B cell (primary cell): Measurements from ENCODE around the gene KRT33B. TPM values are rescaled to one million over a fixed set of nuclear protein-coding genes. Genes with fewer than 3 reads are reported as not detected.

Experiments used
- ATAC-seq: fragments of 200-7000 bp; cut with Tn5 transposase; one replicate; pipeline ENCODE4 v1.10.0; 2021; ENCODE audit warnings: low read depth, mild to moderate bottlenecking, moderate number of reproducible peaks, moderate library complexity
- CTCF ChIA-PET: fragments of 350-600 bp; sonication (Branson Sonifier 250); formaldehyde crosslinking; loops from one replicate; lab custom pipeline; 2021; ENCODE audit warnings: antibody characterized with exemption, inconsistent platforms; lab: Charles Lee
- POLR2A ChIA-PET: fragments of 350-600 bp; sonication (Branson Sonifier 250); formaldehyde crosslinking; loops from one replicate; lab custom pipeline; 2021; ENCODE audit warnings: antibody characterized with exemption; lab: Charles Lee
- DNase-seq: peaks from one replicate; pipeline ENCODE4 v3.0.0; 2013
- H2AFZ ChIP-seq: 2 replicates; pipeline ENCODE4 v1.6.1; 2012; ENCODE audit warnings: mild to moderate bottlenecking, low read depth, low read length; ENCODE audit not compliant: insufficient read depth, poor library complexity, severe bottlenecking
- H3K27ac ChIP-seq, 2 donors: 1 replicate in 1 of 2; 2 replicates in 1 of 2; pipeline ENCODE4 v1.5.1; 2012 to 2013; ENCODE audit warnings: low read length in 2 of 2, mild to moderate bottlenecking in 2 of 2, moderate library complexity in 1 of 2
- H3K27me3 ChIP-seq, 4 experiments: fragments of 200-600 bp in 1 of 4; sonication (generic) in 1 of 4; replicated peaks in 1 of 4; 1 replicate in 2 of 4; 2 replicates in 2 of 4; pipeline versions ENCODE4 v1.6.1 to v1.7.0; 2013 to 2016; ENCODE audit warnings: low read length in 3 of 4, mild to moderate bottlenecking in 2 of 4, mixed read lengths in 1 of 4, moderate library complexity in 1 of 4; ENCODE audit not compliant: insufficient read depth in 4 of 4, control insufficient read depth in 3 of 4; ENCODE audit errors: control extremely low read depth in 1 of 4
- H3K36me3 ChIP-seq, 2 experiments: replicated peaks in 1 of 2; 1 replicate in 1 of 2; 2 replicates in 1 of 2; pipeline versions ENCODE4 v1.6.1 to v1.7.1; 2013; ENCODE audit warnings: low read length in 1 of 2; ENCODE audit not compliant: insufficient read depth in 2 of 2, control insufficient read depth in 1 of 2; ENCODE audit errors: control extremely low read depth in 1 of 2, extremely low read depth in 1 of 2
- H3K4me1 ChIP-seq, 2 donors: fragments of 200-600 bp in 1 of 2; sonication (generic) in 1 of 2; 1 replicate in 1 of 2; 2 replicates in 1 of 2; pipeline versions ENCODE4 v1.5.1 to v1.6.1; 2013 to 2017; ENCODE audit warnings: low read length in 2 of 2; ENCODE audit not compliant: control insufficient read depth in 2 of 2, insufficient read depth in 2 of 2
- H3K4me2 ChIP-seq: replicated peaks from 2 replicates; pipeline ENCODE3; 2012; ENCODE audit warnings: mild to moderate bottlenecking, low read depth, low read length; ENCODE audit not compliant: poor library complexity, severe bottlenecking
- H3K4me3 ChIP-seq, 5 experiments: fragments of 200-600 bp in 1 of 5; sonication (generic) in 1 of 5; 1 replicate in 3 of 5; 2 replicates in 2 of 5; pipeline versions ENCODE4 v1.5.1 to v1.7.0; 2011 to 2016; ENCODE audit warnings: low read length in 4 of 5, mild to moderate bottlenecking in 4 of 5, low read depth in 2 of 5, control low read depth in 1 of 5, moderate library complexity in 1 of 5; ENCODE audit not compliant: insufficient read depth in 1 of 5; ENCODE audit errors: control extremely low read depth in 1 of 5, extremely low read depth in 1 of 5
- H3K79me2 ChIP-seq: fragments of 200-600 bp; sonication (generic); one replicate; pipeline ENCODE4 v1.6.0; 2016; ENCODE audit warnings: low read length; ENCODE audit not compliant: control insufficient read depth, insufficient read depth
- H3K9ac ChIP-seq: fragments of 200-600 bp; sonication (generic); 2 replicates; pipeline ENCODE4 v1.6.1; 2017; ENCODE audit warnings: mild to moderate bottlenecking, low read length, moderate library complexity
- H3K9me3 ChIP-seq, 3 donors: one replicate each; pipeline versions ENCODE4 v1.6.1 to v1.7.1; 2013; ENCODE audit warnings: low read length in 2 of 3; ENCODE audit not compliant: control insufficient read depth in 2 of 3, insufficient read depth in 1 of 3; ENCODE audit errors: control extremely low read depth in 1 of 3
- H4K20me1 ChIP-seq: 2 replicates; pipeline ENCODE4 v1.6.0; 2012; ENCODE audit warnings: mild to moderate bottlenecking, low read length; ENCODE audit not compliant: insufficient read depth, control insufficient read depth, poor library complexity, severe bottlenecking
- H3K27ac Mint-ChIP-seq: one replicate; pipeline ENCODE4 v1.8.0; 2021; ENCODE audit warnings: mixed read lengths
- H3K27me3 Mint-ChIP-seq: one replicate; pipeline ENCODE4 v1.8.0; 2021; ENCODE audit warnings: mixed read lengths
- H3K4me1 Mint-ChIP-seq: one replicate; pipeline ENCODE4 v1.8.0; 2021; ENCODE audit warnings: mixed read lengths
- H3K4me3 Mint-ChIP-seq: one replicate; pipeline ENCODE4 v1.8.0; 2021; ENCODE audit warnings: mixed read lengths
- H3K9me3 Mint-ChIP-seq: one replicate; pipeline ENCODE4 v1.8.0; 2022; ENCODE audit warnings: mixed read lengths; ENCODE audit not compliant: insufficient read depth
- EZH2 ChIP-seq: IDR thresholded peaks from 2 replicates; pipeline ENCODE4 v1.6.1; 2012; ENCODE audit warnings: borderline replicate concordance, low read depth, mild to moderate bottlenecking, moderate library complexity, low read length; ENCODE audit not compliant: insufficient read depth, poor library complexity, severe bottlenecking
- WGBS: methylation state at CpG from one replicate; pipeline ENCODE4 v1.1.5; 2013; ENCODE audit warnings: missing lambda C conversion rate; ENCODE audit not compliant: insufficient coverage; 5-methylcytosine and 5-hydroxymethylcytosine counted together
- intact Hi-C: fragments of 100-400 bp; cut with micrococcal nuclease; formaldehyde crosslinking; loops from one replicate; pipeline ENCODE4 v1.10.0; 2022
- polyA plus RNA-seq: library from polyadenylated mRNA; depleted of rRNA; stranded (reverse); fragments of >200 nt; gene quantifications from 2 replicates; pipeline ENCODE4 v1.2.3, GENCODE V29; 2012
- total RNA-seq, 2 donors: library from RNA; stranded (reverse); fragments of 120-200 nt in 1 of 2; gene quantifications; 1 replicate in 1 of 2; 2 replicates in 1 of 2; pipeline versions ENCODE4 v1.2.3 to v1.2.4, GENCODE V29; 2013 to 2022
- TF ChIP-seq, protein P1 (sequence below): fragments of 200-600 bp; IDR thresholded peaks from one replicate; pipeline ENCODE4 v1.8.0; 2022; ENCODE audit warnings: antibody characterized with exemption, mild to moderate bottlenecking

KRT33B gene
- total and polyA plus RNA-seq, 2 donors (not counting 1 experiment from before 2014, with no cell fraction given), result not detected

DNA sequence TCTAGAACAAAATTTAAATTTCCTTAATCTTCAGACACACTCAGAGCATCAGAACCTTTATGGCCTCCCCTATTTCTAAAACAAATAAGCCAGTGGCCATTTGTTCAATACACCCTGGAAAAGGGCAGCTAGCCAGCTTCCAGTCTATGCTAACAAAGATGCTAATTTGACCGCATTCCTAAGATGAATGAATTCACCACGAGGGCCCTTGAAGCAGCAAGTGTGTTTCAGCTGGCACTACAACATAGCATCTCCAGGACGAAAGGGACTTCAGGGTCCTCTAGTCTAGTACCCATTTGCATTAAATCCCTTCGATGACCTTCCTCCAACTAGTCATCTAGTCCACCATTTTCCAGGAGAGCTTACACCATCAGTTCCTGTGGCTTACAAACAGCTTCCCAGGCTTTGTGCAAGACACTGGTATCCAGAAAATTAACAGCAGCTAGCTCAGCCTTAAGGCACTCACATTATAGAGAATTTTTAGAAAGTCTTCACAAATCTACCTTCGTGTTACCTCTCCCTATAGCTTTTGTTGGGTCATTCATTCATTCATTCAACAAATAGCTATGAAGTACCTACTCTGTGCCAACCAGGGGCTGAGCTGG lies 43.8 kb upstream of the KRT33B start:
- no peak overlapping the region for H3K4me3 Mint-ChIP-seq
- intact Hi-C loops, result no loop called here
- H3K4me1 Mint-ChIP-seq, result no peaks in the 10 kb centered on the region
- ATAC-seq (no peak), DNase-seq (no peak)
- H3K36me3 ChIP-seq, result no peaks in the 10 kb centered on the region
- H3K27ac ChIP-seq, result no peak overlapping the region
- no peak overlapping the region for H3K4me2 ChIP-seq
- no peak for TF ChIP-seq EZH2
- TF ChIP-seq, protein P1, sequence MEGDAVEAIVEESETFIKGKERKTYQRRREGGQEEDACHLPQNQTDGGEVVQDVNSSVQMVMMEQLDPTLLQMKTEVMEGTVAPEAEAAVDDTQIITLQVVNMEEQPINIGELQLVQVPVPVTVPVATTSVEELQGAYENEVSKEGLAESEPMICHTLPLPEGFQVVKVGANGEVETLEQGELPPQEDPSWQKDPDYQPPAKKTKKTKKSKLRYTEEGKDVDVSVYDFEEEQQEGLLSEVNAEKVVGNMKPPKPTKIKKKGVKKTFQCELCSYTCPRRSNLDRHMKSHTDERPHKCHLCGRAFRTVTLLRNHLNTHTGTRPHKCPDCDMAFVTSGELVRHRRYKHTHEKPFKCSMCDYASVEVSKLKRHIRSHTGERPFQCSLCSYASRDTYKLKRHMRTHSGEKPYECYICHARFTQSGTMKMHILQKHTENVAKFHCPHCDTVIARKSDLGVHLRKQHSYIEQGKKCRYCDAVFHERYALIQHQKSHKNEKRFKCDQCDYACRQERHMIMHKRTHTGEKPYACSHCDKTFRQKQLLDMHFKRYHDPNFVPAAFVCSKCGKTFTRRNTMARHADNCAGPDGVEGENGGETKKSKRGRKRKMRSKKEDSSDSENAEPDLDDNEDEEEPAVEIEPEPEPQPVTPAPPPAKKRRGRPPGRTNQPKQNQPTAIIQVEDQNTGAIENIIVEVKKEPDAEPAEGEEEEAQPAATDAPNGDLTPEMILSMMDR, result no peak
- 67% methylated on average over 4 of the region's 5 CpGs for WGBS
- H3K4me3 ChIP-seq, result no peak overlapping the region
- no peaks in the 10 kb centered on the region for H3K27me3 ChIP-seq
- H4K20me1 ChIP-seq, result no peaks in the 10 kb centered on the region
- ChIA-PET POLR2A (no interaction called here), CTCF (interaction anchor here (0.7 kb wide), 1 partner anchor 8 kb away, joined by 3 read pairs; no protein-coding TSS in a partner anchor)
- no peak overlapping the region for H2AFZ ChIP-seq
- no peaks in the 10 kb centered on the region for H3K9me3 ChIP-seq
- H3K27ac Mint-ChIP-seq, result no peak overlapping the region
- no peaks in the 10 kb centered on the region for H3K4me1 ChIP-seq
- peaks cover 6% of the 10 kb centered on the region for H3K27me3 Mint-ChIP-seq
- no peak overlapping the region for H3K9ac ChIP-seq
- no peaks in the 10 kb centered on the region for H3K79me2 ChIP-seq
- no peaks in the 10 kb centered on the region for H3K9me3 Mint-ChIP-seq

DNA sequence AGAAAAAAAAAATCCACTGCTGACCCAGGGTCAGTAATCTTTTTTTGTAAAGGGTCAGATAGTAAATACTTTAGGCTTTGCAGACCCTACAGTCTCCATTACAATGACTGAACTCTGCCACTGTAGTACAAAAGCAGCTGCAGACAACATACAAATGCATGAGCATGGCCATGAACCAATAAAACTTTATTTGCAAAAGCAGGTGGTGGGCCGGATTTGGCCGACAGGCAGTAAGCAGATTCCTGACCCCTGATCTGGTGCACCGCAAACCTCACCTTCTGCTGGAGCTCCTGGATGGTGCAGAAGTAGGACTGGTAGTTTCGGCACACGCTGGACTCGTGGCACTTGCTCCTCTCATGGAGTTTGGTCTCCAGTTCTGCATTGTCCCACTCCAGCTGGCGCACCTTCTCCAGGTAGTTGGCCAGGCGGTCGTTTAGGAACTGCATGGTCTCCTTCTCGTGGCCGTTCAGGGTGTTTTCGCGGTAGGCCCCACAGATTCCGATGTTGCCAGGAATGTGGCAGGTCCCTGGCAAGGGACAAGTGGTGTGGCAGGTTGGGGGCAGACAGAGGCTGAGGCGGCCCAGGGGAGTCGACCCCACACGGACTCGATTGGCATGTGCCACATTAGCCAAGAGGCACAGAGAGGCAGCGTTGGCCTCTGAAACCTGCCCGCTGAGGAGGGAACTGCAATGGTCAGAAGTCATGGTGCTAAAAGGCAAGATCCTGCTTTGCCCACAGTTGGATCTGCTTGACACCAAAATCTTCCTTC lies 41.6 kb upstream of the KRT33B start:
- Histone ChIP-seq H3K9me3 (no peaks in the 10 kb centered on the region), H3K27ac (no peak overlapping the region), H3K79me2 (no peaks in the 10 kb centered on the region), H3K36me3 (no peaks in the 10 kb centered on the region), H3K4me2 (no peak overlapping the region), H3K4me1 (no peaks in the 10 kb centered on the region), H3K9ac (no peak overlapping the region), H3K27me3 (no peaks in the 10 kb centered on the region), H4K20me1 (no peaks in the 10 kb centered on the region), H3K4me3 (no peak overlapping the region), H2AFZ (no peak overlapping the region)
- intact Hi-C loops, result no loop called here
- no peak overlapping the region for H3K27ac Mint-ChIP-seq
- TF ChIP-seq, protein P1, result no peak
- no peak for TF ChIP-seq EZH2
- CTCF ChIA-PET, result interaction anchor here (0.6 kb wide), 1 partner anchor 1504 kb away, joined by 3 read pairs; no protein-coding TSS in a partner anchor
- H3K9me3 Mint-ChIP-seq, result no peaks in the 10 kb centered on the region
- peaks cover 6% of the 10 kb centered on the region for H3K27me3 Mint-ChIP-seq
- DNase-seq (no peak), ATAC-seq (no peak)
- H3K4me1 Mint-ChIP-seq, result no peaks in the 10 kb centered on the region
- POLR2A ChIA-PET, result no interaction called here
- no peak overlapping the region for H3K4me3 Mint-ChIP-seq
- 94% methylated on average over 19 of the region's 20 CpGs for WGBS
